Measurements from ENCODE around the gene PLA2G6. TPM values are rescaled to one million over a fixed set of nuclear protein-coding genes. Genes with fewer than 3 reads are reported as not detected.

Gene PLA2G6
- total and polyA plus RNA-seq, 2 of the 13 experiments (the other 11 are each of a cell fraction or from before 2014, with no cell fraction given), result 4.8 to 11.5 TPM

DNA sequence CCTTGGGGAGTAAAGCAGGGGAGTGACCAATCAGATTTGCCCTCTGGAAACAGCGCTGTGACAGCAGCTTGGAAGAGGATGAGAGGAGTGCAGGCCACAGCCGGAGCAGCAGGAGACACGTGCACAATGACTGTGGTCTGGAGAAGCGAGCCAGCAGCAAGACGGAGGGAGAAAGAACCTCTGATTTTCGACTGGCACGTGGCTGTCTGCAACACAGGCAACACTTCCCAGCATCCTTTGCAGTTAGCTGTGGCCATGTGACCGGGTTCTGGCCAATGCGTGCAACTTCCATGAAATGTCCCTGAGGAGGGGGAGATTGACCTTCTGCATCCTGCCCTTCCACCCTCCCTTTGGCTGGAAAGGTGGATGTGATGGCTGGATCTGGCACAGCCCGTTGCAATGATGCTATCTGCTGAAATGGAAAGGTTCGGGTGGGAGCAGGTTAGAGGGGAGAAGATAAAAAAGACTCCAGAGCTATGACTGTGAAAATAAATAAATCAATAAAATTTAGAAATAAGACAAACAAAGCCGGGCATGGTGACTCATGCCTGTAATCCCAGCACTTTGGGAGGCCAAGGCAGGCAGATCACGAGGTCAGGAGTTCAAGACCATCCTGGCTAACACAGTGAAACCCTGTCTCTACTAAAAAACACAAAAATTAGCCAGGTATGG, 15.6 kb downstream of the PLA2G6 start (continued):
- TF ChIP-seq RBAK (CRISPR knock-in tag; IDR thresholded peaks at IDR 0.05) (no peak), GABPB1 (CRISPR knock-in tag; IDR thresholded peaks at IDR 0.05) (no peak), SPEN (CRISPR knock-in tag; IDR thresholded peaks at IDR 0.05; ENCODE audit: low read depth) (0 out of 2 replicates have a peak, but pooled peaks have one; percentile 11), ZBTB38 (CRISPR knock-in tag; IDR thresholded peaks at IDR 0.05) (peak; percentile 74; the same call in 1 of the 2 replicates), ZNF124 (CRISPR knock-in tag; IDR thresholded peaks at IDR 0.05) (no peak), ZNF788 (CRISPR knock-in tag; IDR thresholded peaks at IDR 0.05; ENCODE audit: borderline replicate concordance) (no peak), ZMYM2 (CRISPR knock-in tag; IDR thresholded peaks at IDR 0.05) (no peak), TBP (CRISPR knock-in tag; IDR thresholded peaks at IDR 0.05) (no peak), CEBPG (CRISPR knock-in tag; IDR thresholded peaks at IDR 0.05) (0 out of 2 replicates have a peak, but pooled peaks have one; percentile 14), GATAD2A (CRISPR knock-in tag; IDR thresholded peaks at IDR 0.05) (peak; percentile 27)
- TF ChIP-seq, protein P1, sequence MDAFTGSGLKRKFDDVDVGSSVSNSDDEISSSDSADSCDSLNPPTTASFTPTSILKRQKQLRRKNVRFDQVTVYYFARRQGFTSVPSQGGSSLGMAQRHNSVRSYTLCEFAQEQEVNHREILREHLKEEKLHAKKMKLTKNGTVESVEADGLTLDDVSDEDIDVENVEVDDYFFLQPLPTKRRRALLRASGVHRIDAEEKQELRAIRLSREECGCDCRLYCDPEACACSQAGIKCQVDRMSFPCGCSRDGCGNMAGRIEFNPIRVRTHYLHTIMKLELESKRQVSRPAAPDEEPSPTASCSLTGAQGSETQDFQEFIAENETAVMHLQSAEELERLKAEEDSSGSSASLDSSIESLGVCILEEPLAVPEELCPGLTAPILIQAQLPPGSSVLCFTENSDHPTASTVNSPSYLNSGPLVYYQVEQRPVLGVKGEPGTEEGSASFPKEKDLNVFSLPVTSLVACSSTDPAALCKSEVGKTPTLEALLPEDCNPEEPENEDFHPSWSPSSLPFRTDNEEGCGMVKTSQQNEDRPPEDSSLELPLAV (CRISPR knock-in tag; conservative IDR thresholded peaks at IDR 0.05; ENCODE audit: low read depth), result no peak
- TF ChIP-seq, protein P2, sequence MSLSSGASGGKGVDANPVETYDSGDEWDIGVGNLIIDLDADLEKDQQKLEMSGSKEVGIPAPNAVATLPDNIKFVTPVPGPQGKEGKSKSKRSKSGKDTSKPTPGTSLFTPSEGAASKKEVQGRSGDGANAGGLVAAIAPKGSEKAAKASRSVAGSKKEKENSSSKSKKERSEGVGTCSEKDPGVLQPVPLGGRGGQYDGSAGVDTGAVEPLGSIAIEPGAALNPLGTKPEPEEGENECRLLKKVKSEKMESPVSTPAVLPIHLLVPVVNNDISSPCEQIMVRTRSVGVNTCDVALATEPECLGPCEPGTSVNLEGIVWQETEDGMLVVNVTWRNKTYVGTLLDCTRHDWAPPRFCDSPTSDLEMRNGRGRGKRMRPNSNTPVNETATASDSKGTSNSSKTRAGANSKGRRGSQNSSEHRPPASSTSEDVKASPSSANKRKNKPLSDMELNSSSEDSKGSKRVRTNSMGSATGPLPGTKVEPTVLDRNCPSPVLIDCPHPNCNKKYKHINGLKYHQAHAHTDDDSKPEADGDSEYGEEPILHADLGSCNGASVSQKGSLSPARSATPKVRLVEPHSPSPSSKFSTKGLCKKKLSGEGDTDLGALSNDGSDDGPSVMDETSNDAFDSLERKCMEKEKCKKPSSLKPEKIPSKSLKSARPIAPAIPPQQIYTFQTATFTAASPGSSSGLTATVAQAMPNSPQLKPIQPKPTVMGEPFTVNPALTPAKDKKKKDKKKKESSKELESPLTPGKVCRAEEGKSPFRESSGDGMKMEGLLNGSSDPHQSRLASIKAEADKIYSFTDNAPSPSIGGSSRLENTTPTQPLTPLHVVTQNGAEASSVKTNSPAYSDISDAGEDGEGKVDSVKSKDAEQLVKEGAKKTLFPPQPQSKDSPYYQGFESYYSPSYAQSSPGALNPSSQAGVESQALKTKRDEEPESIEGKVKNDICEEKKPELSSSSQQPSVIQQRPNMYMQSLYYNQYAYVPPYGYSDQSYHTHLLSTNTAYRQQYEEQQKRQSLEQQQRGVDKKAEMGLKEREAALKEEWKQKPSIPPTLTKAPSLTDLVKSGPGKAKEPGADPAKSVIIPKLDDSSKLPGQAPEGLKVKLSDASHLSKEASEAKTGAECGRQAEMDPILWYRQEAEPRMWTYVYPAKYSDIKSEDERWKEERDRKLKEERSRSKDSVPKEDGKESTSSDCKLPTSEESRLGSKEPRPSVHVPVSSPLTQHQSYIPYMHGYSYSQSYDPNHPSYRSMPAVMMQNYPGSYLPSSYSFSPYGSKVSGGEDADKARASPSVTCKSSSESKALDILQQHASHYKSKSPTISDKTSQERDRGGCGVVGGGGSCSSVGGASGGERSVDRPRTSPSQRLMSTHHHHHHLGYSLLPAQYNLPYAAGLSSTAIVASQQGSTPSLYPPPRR (CRISPR knock-in tag; IDR thresholded peaks at IDR 0.05; ENCODE audit: borderline replicate concordance), result no peak
- TF ChIP-seq, protein P3, sequence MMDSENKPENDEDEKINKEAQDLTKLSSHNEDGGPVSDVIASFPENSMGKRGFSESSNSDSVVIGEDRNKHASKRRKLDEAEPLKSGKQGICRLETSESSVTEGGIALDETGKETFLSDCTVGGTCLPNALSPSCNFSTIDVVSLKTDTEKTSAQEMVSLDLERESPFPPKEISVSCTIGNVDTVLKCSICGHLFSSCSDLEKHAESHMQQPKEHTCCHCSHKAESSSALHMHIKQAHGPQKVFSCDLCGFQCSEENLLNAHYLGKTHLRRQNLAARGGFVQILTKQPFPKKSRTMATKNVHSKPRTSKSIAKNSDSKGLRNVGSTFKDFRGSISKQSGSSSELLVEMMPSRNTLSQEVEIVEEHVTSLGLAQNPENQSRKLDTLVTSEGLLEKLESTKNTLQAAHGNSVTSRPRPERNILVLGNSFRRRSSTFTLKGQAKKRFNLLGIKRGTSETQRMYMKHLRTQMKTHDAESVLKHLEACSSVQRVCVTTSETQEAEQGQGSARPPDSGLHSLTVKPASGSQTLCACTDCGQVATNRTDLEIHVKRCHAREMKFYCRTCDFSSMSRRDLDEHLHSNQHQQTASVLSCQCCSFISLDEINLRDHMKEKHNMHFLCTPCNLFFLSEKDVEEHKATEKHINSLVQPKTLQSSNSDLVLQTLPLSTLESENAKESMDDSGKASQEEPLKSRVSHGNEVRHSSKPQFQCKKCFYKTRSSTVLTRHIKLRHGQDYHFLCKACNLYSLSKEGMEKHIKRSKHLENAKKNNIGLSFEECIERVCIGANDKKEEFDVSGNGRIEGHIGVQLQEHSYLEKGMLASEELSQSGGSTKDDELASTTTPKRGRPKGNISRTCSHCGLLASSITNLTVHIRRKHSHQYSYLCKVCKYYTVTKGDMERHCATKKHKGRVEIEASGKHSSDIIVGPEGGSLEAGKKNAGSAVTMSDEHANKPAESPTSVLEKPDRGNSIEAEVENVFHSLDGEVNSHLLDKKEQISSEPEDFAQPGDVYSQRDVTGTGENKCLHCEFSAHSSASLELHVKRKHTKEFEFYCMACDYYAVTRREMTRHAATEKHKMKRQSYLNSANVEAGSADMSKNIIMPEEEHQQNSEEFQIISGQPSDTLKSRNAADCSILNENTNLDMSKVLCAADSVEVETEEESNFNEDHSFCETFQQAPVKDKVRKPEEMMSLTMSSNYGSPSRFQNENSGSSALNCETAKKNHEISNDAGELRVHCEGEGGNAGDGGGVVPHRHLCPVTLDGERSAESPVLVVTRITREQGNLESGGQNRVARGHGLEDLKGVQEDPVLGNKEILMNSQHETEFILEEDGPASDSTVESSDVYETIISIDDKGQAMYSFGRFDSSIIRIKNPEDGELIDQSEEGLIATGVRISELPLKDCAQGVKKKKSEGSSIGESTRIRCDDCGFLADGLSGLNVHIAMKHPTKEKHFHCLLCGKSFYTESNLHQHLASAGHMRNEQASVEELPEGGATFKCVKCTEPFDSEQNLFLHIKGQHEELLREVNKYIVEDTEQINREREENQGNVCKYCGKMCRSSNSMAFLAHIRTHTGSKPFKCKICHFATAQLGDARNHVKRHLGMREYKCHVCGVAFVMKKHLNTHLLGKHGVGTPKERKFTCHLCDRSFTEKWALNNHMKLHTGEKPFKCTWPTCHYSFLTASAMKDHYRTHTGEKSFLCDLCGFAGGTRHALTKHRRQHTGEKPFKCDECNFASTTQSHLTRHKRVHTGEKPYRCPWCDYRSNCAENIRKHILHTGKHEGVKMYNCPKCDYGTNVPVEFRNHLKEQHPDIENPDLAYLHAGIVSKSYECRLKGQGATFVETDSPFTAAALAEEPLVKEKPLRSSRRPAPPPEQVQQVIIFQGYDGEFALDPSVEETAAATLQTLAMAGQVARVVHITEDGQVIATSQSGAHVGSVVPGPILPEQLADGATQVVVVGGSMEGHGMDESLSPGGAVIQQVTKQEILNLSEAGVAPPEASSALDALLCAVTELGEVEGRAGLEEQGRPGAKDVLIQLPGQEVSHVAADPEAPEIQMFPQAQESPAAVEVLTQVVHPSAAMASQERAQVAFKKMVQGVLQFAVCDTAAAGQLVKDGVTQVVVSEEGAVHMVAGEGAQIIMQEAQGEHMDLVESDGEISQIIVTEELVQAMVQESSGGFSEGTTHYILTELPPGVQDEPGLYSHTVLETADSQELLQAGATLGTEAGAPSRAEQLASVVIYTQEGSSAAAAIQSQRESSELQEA (CRISPR knock-in tag; IDR thresholded peaks at IDR 0.05; ENCODE audit: not compliant biosample characterization), result no peak
- TF ChIP-seq, protein P4, sequence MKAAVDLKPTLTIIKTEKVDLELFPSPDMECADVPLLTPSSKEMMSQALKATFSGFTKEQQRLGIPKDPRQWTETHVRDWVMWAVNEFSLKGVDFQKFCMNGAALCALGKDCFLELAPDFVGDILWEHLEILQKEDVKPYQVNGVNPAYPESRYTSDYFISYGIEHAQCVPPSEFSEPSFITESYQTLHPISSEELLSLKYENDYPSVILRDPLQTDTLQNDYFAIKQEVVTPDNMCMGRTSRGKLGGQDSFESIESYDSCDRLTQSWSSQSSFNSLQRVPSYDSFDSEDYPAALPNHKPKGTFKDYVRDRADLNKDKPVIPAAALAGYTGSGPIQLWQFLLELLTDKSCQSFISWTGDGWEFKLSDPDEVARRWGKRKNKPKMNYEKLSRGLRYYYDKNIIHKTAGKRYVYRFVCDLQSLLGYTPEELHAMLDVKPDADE (CRISPR knock-in tag; IDR thresholded peaks at IDR 0.05), result no peak
